Measurements from ENCODE around the gene CCDC80.

CCDC80 gene, protein sequence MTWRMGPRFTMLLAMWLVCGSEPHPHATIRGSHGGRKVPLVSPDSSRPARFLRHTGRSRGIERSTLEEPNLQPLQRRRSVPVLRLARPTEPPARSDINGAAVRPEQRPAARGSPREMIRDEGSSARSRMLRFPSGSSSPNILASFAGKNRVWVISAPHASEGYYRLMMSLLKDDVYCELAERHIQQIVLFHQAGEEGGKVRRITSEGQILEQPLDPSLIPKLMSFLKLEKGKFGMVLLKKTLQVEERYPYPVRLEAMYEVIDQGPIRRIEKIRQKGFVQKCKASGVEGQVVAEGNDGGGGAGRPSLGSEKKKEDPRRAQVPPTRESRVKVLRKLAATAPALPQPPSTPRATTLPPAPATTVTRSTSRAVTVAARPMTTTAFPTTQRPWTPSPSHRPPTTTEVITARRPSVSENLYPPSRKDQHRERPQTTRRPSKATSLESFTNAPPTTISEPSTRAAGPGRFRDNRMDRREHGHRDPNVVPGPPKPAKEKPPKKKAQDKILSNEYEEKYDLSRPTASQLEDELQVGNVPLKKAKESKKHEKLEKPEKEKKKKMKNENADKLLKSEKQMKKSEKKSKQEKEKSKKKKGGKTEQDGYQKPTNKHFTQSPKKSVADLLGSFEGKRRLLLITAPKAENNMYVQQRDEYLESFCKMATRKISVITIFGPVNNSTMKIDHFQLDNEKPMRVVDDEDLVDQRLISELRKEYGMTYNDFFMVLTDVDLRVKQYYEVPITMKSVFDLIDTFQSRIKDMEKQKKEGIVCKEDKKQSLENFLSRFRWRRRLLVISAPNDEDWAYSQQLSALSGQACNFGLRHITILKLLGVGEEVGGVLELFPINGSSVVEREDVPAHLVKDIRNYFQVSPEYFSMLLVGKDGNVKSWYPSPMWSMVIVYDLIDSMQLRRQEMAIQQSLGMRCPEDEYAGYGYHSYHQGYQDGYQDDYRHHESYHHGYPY

GRCh38 chr3:112640930-112641801, at the start of gene CCDC80:
Gene CCDC80, minus strand, starts transcription at chr3:112641143. Its CDS starts 1,238 bp downstream, at chr3:112639905.
- peak within 1 kb of the TSS; percentile 55 for H3K4me3 ChIP-seq (ENCODE audit: low read depth, low read length)
- TF ChIP-seq, protein P1, sequence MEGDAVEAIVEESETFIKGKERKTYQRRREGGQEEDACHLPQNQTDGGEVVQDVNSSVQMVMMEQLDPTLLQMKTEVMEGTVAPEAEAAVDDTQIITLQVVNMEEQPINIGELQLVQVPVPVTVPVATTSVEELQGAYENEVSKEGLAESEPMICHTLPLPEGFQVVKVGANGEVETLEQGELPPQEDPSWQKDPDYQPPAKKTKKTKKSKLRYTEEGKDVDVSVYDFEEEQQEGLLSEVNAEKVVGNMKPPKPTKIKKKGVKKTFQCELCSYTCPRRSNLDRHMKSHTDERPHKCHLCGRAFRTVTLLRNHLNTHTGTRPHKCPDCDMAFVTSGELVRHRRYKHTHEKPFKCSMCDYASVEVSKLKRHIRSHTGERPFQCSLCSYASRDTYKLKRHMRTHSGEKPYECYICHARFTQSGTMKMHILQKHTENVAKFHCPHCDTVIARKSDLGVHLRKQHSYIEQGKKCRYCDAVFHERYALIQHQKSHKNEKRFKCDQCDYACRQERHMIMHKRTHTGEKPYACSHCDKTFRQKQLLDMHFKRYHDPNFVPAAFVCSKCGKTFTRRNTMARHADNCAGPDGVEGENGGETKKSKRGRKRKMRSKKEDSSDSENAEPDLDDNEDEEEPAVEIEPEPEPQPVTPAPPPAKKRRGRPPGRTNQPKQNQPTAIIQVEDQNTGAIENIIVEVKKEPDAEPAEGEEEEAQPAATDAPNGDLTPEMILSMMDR (conservative IDR thresholded peaks at IDR 0.05; ENCODE audit: low read depth, low read length): no peak
- peak; percentile 98 for DNase-seq (ENCODE audit: low read depth)

DNA sequence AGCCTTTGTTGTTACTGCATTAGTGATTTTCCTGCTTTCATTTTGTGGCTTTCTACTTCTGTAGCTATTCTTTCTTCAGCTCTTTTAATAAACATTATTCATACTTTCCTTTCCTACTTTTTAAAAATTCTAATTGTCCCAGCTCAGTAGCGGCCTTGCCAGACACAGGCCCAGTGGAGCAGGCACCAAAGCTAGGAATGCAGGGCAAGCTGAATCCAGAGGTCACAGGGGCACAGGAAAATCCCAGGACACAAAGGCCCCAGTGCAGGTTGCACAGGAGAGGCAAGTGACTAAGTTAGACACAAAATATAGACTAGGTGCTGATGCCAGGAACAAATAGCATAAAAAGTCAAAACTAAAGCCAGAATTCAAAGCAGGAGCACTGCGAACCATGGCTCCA, 49.0 kb upstream of the CCDC80 start:
- H3K4me3 ChIP-seq (ENCODE audit: low read depth, low read length): no peak overlapping the region
- TF ChIP-seq, protein P1 (conservative IDR thresholded peaks at IDR 0.05; ENCODE audit: low read depth, low read length): no peak
- no peak for DNase-seq (ENCODE audit: low read depth)

GRCh38 chr3:112689385-112689784, 48.4 kb upstream of the CCDC80 start:
- H3K4me3 ChIP-seq (ENCODE audit: low read depth, low read length): no peak overlapping the region
- TF ChIP-seq, protein P1 (conservative IDR thresholded peaks at IDR 0.05; ENCODE audit: low read depth, low read length): no peak
- no peak for DNase-seq (ENCODE audit: low read depth)

GRCh38 chr3:112688819-112689218, 47.9 kb upstream of the CCDC80 start:
- TF ChIP-seq, protein P1 (conservative IDR thresholded peaks at IDR 0.05; ENCODE audit: low read depth, low read length): no peak
- no peak overlapping the region for H3K4me3 ChIP-seq (ENCODE audit: low read depth, low read length)
- no peak for DNase-seq (ENCODE audit: low read depth)

DNA sequence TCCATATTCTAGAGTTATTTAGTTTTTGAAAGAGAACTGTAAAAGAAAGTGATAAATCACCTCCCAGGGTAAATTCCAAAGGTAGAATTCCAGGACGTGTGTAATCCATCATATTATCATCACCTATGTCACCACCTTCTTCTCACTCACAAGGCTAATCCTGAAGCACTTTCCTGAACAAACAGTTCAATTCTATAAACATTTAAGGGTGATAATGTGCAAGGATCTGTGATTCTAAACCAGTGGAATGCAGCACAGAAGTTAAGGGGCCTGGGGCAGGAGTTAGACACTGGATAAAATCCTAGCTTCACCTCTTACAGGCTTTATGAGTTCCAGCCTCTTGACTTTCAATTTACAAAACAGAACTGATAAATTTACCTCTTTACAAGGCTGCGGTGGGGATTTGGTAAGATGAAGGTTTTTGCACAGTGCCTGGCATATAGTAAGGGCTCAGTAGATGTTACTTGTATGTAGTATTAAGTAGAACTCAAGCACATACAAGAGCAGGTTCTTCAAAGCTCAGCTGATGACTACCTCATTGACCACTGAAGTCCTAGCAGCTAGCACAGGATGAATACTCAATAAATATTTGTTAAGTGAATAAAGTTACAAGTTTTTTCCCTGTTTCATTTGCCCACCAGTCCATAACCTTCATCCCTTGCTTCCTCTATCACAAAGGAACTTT, 47.3 kb upstream of the CCDC80 start:
- no peak for DNase-seq (ENCODE audit: low read depth)
- no peak overlapping the region for H3K4me3 ChIP-seq (ENCODE audit: low read depth, low read length)
- TF ChIP-seq, protein P1 (conservative IDR thresholded peaks at IDR 0.05; ENCODE audit: low read depth, low read length): no peak

- TF ChIP-seq, protein P1 (conservative IDR thresholded peaks at IDR 0.05; ENCODE audit: low read depth, low read length): no peak
- DNase-seq (ENCODE audit: low read depth): no peak
- no peak overlapping the region for H3K4me3 ChIP-seq (ENCODE audit: low read depth, low read length)
Observed at GRCh38 chr3:112687616-112688015, 46.7 kb upstream of the CCDC80 start.
